HepG2 (cell line): ENCODE data around the gene CRY1. TPM values are rescaled to one million over a fixed set of nuclear protein-coding genes. Genes with fewer than 3 reads are reported as not detected.
A peak's percentile ranks its signal among the peaks of the same experiment; 100 is the strongest.

ENCODE experiments used
- CC2D1A ChIP-seq: sonication (generic); formaldehyde crosslinking; IDR thresholded peaks from 2 replicates; pipeline ENCODE4 v1.8.1; 2023; ENCODE audit warnings: mild to moderate bottlenecking, missing genetic modification reagents
- NBN ChIP-seq: fragments of 450-650 bp; conservative IDR thresholded peaks from 2 replicates; pipeline ENCODE4 v1.6.1; 2017
- SETDB1 ChIP-seq: sonication (generic); formaldehyde crosslinking; IDR thresholded peaks from 2 replicates; pipeline ENCODE4 v1.5.1; 2020; ENCODE audit warnings: missing genetic modification reagents, mild to moderate bottlenecking, borderline replicate concordance
- XRCC5 ChIP-seq: fragments of 200-400 bp; formaldehyde crosslinking; optimal IDR thresholded peaks from 2 replicates; pipeline ENCODE3; 2017; ENCODE audit warnings: mild to moderate bottlenecking, low read length
- ZBTB20 ChIP-seq: sonication (generic); formaldehyde crosslinking; IDR thresholded peaks from 2 replicates; pipeline ENCODE4 v1.8.1; 2023; ENCODE audit warnings: missing genetic modification reagents, low read depth, mild to moderate bottlenecking, borderline replicate concordance
- ZBTB21 ChIP-seq: sonication (generic); formaldehyde crosslinking; IDR thresholded peaks from 2 replicates; pipeline ENCODE4 v1.4.0; 2020; ENCODE audit warnings: missing genetic modification reagents
- ZNF446 ChIP-seq: sonication (generic); formaldehyde crosslinking; IDR thresholded peaks from 2 replicates; pipeline ENCODE4 v1.5.0; 2020; ENCODE audit warnings: mild to moderate bottlenecking, missing genetic modification reagents
- ZNF780A ChIP-seq: sonication (generic); formaldehyde crosslinking; IDR thresholded peaks from 2 replicates; pipeline ENCODE4 v1.8.0; 2022; ENCODE audit warnings: mild to moderate bottlenecking, missing genetic modification reagents, moderate library complexity
- polyA plus RNA-seq, 8 experiments: library from polyadenylated mRNA; depleted of rRNA in 3 of 8; stranded (reverse) in 7 of 8; unstranded in 1 of 8; fragments of >200 nt; fragmentation: Illumina TruSeq in 4 of 8; extraction: Trizol in 4 of 8; gene quantifications; 2 replicates each; pipeline versions ENCODE4 v1.2.1 to v1.2.3, GENCODE V29; 2011 to 2016; ENCODE audit warnings: low read depth in 4 of 8, missing spikeins in 1 of 8, mixed read lengths in 1 of 8; ENCODE audit not compliant: insufficient read depth in 1 of 8
- total RNA-seq, 5 experiments: library from RNA; depleted of rRNA; stranded (reverse); fragments of >200 nt; fragmentation: Illumina TruSeq; extraction: Trizol; gene quantifications; 2 replicates each; pipeline ENCODE4 v1.2.3, GENCODE V29; 2016; ENCODE audit warnings: low read depth in 1 of 5
- TF ChIP-seq, protein P1 (sequence below): sonication (generic); formaldehyde crosslinking; IDR thresholded peaks from one replicate; pipeline ENCODE4 v1.5.1; 2020; ENCODE audit warnings: mild to moderate bottlenecking, missing genetic modification reagents; ENCODE audit errors: not compliant biosample characterization
- TF ChIP-seq, protein P2 (sequence below): sonication (generic); formaldehyde crosslinking; IDR thresholded peaks from 2 replicates; pipeline ENCODE4 v1.8.1; 2022; ENCODE audit warnings: low read depth, mild to moderate bottlenecking, missing genetic modification reagents
- TF ChIP-seq, protein P3 (sequence below): sonication (generic); formaldehyde crosslinking; IDR thresholded peaks from 2 replicates; pipeline ENCODE4 v1.4.0; 2020; ENCODE audit warnings: mild to moderate bottlenecking, missing genetic modification reagents
- TF ChIP-seq, protein P4 (sequence below): sonication (generic); formaldehyde crosslinking; IDR thresholded peaks from 2 replicates; pipeline ENCODE4 v1.8.1; 2023; ENCODE audit warnings: mild to moderate bottlenecking, moderate library complexity, missing genetic modification reagents
- TF ChIP-seq, protein P5 (sequence below): sonication (generic); formaldehyde crosslinking; IDR thresholded peaks from 2 replicates; pipeline ENCODE4 v1.9.0; 2022; ENCODE audit warnings: missing genetic modification reagents, mild to moderate bottlenecking, borderline replicate concordance

The CRY1 gene
- total and polyA plus RNA-seq, 2 of the 13 experiments (the other 11 are each of a cell fraction or from before 2014, with no cell fraction given), result 11.4 to 13.9 TPM

DNA sequence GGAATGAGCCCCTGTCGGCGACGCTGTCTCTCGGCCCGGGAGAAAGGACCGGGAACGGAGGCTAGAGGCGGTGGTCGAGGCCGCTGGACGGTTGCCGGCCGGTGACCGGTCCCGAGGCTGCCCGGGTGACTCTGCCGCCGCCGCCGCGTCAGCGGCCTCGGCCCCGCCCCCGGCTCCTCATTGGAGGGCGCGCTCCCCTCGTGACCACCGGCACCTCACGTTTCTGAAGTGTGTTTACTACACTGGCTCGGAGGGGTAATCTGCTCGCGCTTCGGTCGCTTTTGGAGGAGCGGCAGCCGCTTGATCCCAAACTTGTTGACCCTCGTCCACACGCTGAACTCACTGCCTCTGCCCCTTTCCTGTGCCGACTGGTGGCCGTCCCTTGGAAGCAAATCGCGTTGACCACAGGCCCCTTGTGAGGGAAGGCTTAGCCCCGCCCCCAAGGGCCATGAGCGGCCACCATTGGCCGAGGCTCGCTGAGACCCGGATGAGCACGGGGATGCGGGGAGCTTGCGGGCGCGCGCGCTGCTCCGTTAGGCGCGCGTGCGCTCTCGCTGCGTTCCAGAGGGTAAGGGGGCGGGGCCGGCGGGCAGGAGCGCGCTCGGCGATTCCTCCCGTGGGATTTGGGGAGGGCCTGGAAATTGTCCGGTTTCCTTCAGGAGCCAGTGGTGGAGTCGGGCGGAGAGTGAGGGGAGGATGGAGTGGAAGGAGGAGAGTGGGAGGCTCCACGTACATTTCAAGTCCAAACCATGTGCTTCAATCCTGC lies at the start of gene CRY1 (continued):
- TF ChIP-seq, protein P1, sequence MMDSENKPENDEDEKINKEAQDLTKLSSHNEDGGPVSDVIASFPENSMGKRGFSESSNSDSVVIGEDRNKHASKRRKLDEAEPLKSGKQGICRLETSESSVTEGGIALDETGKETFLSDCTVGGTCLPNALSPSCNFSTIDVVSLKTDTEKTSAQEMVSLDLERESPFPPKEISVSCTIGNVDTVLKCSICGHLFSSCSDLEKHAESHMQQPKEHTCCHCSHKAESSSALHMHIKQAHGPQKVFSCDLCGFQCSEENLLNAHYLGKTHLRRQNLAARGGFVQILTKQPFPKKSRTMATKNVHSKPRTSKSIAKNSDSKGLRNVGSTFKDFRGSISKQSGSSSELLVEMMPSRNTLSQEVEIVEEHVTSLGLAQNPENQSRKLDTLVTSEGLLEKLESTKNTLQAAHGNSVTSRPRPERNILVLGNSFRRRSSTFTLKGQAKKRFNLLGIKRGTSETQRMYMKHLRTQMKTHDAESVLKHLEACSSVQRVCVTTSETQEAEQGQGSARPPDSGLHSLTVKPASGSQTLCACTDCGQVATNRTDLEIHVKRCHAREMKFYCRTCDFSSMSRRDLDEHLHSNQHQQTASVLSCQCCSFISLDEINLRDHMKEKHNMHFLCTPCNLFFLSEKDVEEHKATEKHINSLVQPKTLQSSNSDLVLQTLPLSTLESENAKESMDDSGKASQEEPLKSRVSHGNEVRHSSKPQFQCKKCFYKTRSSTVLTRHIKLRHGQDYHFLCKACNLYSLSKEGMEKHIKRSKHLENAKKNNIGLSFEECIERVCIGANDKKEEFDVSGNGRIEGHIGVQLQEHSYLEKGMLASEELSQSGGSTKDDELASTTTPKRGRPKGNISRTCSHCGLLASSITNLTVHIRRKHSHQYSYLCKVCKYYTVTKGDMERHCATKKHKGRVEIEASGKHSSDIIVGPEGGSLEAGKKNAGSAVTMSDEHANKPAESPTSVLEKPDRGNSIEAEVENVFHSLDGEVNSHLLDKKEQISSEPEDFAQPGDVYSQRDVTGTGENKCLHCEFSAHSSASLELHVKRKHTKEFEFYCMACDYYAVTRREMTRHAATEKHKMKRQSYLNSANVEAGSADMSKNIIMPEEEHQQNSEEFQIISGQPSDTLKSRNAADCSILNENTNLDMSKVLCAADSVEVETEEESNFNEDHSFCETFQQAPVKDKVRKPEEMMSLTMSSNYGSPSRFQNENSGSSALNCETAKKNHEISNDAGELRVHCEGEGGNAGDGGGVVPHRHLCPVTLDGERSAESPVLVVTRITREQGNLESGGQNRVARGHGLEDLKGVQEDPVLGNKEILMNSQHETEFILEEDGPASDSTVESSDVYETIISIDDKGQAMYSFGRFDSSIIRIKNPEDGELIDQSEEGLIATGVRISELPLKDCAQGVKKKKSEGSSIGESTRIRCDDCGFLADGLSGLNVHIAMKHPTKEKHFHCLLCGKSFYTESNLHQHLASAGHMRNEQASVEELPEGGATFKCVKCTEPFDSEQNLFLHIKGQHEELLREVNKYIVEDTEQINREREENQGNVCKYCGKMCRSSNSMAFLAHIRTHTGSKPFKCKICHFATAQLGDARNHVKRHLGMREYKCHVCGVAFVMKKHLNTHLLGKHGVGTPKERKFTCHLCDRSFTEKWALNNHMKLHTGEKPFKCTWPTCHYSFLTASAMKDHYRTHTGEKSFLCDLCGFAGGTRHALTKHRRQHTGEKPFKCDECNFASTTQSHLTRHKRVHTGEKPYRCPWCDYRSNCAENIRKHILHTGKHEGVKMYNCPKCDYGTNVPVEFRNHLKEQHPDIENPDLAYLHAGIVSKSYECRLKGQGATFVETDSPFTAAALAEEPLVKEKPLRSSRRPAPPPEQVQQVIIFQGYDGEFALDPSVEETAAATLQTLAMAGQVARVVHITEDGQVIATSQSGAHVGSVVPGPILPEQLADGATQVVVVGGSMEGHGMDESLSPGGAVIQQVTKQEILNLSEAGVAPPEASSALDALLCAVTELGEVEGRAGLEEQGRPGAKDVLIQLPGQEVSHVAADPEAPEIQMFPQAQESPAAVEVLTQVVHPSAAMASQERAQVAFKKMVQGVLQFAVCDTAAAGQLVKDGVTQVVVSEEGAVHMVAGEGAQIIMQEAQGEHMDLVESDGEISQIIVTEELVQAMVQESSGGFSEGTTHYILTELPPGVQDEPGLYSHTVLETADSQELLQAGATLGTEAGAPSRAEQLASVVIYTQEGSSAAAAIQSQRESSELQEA (CRISPR knock-in tag), result peak; percentile 4
- TF ChIP-seq, protein P2, sequence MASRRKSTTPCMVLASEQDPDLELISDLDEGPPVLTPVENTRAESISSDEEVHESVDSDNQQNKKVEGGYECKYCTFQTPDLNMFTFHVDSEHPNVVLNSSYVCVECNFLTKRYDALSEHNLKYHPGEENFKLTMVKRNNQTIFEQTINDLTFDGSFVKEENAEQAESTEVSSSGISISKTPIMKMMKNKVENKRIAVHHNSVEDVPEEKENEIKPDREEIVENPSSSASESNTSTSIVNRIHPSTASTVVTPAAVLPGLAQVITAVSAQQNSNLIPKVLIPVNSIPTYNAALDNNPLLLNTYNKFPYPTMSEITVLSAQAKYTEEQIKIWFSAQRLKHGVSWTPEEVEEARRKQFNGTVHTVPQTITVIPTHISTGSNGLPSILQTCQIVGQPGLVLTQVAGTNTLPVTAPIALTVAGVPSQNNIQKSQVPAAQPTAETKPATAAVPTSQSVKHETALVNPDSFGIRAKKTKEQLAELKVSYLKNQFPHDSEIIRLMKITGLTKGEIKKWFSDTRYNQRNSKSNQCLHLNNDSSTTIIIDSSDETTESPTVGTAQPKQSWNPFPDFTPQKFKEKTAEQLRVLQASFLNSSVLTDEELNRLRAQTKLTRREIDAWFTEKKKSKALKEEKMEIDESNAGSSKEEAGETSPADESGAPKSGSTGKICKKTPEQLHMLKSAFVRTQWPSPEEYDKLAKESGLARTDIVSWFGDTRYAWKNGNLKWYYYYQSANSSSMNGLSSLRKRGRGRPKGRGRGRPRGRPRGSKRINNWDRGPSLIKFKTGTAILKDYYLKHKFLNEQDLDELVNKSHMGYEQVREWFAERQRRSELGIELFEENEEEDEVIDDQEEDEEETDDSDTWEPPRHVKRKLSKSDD (CRISPR knock-in tag), result no peak
- no peak for TF ChIP-seq ZNF780A (CRISPR knock-in tag)
- no peak for TF ChIP-seq NBN
- TF ChIP-seq SETDB1, result no peak
- no peak for TF ChIP-seq CC2D1A (CRISPR knock-in tag)
- TF ChIP-seq XRCC5, result peak; percentile 16
- TF ChIP-seq, protein P3, sequence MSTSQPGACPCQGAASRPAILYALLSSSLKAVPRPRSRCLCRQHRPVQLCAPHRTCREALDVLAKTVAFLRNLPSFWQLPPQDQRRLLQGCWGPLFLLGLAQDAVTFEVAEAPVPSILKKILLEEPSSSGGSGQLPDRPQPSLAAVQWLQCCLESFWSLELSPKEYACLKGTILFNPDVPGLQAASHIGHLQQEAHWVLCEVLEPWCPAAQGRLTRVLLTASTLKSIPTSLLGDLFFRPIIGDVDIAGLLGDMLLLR, result no peak; the same call in 1 of the 2 replicates
- TF ChIP-seq ZNF446 (CRISPR knock-in tag), result no peak
- TF ChIP-seq, protein P4, sequence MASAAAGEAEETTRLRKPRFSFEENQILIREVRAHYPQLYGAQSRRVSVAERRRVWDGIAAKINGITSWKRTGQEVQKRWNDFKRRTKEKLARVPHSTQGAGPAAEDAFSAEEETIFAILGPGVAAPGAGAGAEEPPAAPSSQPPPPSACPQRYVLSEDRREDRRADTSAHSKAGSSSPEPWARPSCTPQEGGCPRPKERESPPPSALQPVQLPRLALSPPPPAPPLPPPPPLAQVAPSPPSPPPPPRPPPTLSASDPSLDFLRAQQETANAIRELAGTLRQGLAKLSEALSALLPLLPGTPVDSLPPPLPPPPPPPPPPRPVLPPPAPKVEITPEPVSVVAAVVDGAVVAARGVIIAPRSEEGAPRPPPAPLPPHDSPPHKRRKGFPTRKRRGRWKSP (CRISPR knock-in tag), result no peak; the same call in 1 of the 2 replicates
- no peak for TF ChIP-seq ZBTB21
- no peak for TF ChIP-seq ZBTB20 (CRISPR knock-in tag)
- TF ChIP-seq, protein P5, sequence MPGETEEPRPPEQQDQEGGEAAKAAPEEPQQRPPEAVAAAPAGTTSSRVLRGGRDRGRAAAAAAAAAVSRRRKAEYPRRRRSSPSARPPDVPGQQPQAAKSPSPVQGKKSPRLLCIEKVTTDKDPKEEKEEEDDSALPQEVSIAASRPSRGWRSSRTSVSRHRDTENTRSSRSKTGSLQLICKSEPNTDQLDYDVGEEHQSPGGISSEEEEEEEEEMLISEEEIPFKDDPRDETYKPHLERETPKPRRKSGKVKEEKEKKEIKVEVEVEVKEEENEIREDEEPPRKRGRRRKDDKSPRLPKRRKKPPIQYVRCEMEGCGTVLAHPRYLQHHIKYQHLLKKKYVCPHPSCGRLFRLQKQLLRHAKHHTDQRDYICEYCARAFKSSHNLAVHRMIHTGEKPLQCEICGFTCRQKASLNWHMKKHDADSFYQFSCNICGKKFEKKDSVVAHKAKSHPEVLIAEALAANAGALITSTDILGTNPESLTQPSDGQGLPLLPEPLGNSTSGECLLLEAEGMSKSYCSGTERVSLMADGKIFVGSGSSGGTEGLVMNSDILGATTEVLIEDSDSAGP (CRISPR knock-in tag), result peak; percentile 65; the same call in 1 of the 2 replicates
